ENCODE results near the gene RYR2. TPM values are rescaled to one million over a fixed set of nuclear protein-coding genes. Genes with fewer than 3 reads are reported as not detected.
"Not testable (repeated sequence)": the region's sequence is repeated elsewhere in the genome, so short reads cannot be mapped to it uniquely, and the experiment has no call there.

The RYR2 gene
- total RNA-seq, 1 donor from 2014 or later: 0.16 TPM

DNA sequence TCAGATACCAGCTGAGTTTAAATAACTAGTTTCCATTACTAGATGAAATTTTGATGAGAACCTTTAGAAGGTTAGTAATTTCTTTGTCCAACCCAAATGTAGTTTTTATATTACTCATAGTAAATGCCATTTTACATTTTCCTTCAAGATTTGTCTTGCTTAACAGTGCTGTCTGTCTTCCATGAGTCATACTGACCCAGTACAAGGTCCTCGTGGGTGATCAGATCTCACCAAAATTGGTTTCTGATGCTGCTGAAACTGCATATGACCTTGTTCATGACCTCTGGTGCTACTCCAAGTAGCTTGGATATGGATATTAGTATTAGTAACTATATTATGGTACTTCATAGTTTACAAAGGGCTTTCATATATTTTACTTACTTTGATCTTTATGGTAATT, 207.1 kb downstream of the RYR2 start:
- DNase-seq (ENCODE audit: low read depth): no peak

DNA sequence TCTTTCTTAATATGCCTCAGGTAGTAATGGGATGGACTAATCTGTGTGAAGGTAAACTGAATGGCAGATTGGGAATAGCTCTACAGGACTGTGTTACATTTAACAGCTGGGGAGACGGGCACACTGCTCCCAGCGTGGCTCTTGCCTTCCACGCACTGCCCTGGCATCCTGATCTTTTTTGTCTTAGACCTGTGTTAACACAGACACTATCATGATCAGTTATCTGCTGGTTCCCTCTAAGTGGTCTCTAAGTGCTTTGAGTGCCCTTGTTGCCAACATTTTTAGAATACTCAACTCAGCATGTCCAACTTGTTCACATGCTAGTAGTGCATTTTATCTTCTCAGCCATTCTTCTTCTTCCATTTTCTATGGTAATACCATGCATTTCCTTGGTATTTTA, 208.1 kb downstream of the RYR2 start:
- no peak for DNase-seq (ENCODE audit: low read depth)

DNA sequence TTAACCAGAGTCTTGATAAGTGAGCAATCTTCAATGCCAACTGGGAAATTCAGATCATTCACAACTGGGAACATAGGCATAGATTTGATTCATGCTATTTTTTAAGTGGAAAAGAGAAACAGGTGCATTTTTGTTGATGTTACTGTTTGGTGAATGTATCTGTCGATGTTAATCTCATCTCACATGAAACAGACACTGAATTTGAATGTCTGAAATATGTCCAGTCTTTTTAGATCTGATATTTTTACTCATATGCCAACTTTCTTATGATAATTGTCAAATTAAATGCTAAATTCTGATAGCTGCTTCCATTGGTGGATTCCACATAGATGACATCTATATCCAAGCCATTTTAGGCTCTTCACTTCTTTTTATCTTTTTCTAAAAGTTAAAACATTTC, 213.1 kb downstream of the RYR2 start:
- DNase-seq (ENCODE audit: low read depth): no peak

GRCh38 chr1:237258871-237259270, 216.9 kb downstream of the RYR2 start:
- DNase-seq (ENCODE audit: low read depth): no peak

DNA sequence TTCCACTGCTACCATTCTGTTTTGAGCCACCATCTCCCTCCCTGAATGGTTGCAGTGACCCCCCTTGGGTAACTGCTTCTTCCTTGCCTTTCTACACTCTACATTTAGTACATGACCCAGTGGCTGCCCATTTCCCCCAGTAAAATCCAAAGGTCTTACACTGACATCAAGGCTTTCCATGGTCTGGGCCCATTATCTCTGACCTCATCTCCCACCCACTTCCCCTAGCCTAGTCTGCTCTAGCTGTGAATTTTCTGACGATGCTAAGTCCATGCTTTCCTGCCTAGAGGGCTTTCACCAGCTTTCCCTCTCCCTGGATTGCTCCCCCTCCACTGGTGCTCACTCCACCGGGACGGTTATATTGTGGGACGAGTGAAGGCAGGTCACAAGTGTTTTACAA, 219.2 kb downstream of the RYR2 start:
- no peak for DNase-seq (ENCODE audit: low read depth)

DNA sequence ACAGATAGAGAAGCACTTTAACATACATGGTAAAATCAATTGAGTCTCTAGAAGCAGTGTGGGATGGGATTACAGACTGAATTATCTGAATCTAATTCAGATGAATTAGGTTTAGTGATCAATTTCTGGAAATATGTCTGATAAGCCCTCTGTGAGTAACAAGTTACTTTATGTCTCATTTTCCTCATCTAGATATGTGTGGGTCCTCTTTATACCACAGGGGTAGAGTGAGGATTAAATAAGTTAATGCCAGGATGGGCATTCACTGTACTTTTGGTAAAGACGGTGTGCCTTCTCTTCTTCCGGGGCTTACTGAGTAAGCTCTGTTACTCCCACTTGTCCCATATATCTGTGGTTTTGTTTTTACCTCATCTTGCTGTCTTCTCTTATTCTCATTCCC, 225.8 kb downstream of the RYR2 start:
- DNase-seq (ENCODE audit: low read depth): no peak

DNA sequence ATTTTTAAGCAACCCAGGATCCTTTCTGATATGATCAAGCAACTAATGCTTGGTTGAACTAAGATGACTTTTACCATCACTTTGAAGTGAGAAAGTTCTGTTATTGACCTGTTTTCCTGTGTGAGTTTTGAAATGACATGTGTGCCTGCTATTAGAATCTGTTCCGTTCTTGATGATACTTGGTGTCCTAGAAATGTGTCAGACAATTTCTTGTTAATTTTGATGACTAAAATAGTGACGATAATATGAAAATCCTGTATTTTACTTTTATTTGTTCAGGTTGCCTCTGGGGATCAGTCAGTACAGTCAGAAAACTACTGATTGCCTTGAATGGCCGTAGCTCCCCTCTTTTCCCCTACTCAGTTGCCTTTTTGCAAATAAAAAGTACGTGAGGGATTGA, 228.0 kb downstream of the RYR2 start:
- DNase-seq (ENCODE audit: low read depth): no peak

DNA sequence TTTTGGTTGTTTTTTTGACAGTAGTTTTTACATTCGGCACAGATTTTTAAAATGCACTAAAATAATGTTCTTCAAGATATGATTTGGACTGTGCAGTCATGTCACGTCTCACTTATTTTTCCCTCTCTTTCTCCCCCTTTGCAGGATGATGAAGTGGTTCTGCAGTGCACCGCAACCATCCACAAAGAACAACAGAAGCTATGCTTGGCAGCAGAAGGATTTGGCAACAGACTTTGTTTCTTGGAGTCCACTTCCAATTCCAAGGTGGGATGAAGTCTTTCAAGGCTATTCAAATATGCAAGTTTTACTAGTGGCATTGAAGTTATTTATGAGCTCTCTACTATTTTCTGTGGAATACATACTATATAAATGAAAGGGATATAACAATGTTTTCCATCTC, 228.4 kb downstream of the RYR2 start:
- no peak for DNase-seq (ENCODE audit: low read depth)

DNA sequence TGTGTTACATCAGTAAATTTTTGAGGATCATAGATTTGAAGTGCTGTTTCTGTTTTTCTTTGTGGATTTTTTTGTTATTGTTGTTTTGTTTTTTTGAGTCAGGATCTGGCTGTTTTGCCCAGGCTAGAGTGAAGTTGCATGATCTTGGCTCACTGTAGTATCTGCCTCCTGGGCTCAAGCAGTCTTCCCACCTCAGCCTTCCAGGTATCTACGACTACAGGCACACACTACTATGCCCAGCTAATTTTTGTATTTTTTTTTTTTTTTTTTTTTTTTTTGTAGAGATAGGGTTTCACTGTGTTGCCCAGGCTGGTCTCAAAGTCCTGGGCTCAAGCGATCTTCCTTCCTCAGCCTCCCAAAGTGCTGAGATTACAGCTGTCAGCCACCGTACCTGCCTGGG, 236.0 kb downstream of the RYR2 start:
- not testable (repeated sequence) for DNase-seq (ENCODE audit: low read depth)

- DNase-seq (ENCODE audit: low read depth): no peak
Measured at GRCh38 chr1:237279629-237280028, 237.6 kb downstream of the RYR2 start.

DNA sequence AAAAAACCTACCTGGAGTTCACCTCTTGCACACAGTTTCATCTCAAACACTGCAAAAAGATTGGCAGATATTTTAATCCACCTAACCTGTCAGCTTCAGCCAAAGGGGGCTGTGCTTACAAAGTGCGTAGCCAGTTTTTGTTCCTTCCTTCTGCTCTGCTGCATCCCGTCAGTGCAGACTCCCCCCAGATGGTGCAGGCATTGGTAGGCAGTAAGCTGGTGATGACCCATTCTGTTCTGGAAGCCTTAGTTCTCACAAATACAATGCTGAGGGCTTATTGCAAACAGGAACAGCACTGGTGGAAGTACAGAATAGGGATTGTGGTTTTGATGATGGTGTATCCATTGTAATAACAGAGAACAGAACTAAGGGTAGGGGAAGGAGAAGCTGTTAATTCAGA, 239.5 kb downstream of the RYR2 start:
- DNase-seq (ENCODE audit: low read depth): no peak

DNA sequence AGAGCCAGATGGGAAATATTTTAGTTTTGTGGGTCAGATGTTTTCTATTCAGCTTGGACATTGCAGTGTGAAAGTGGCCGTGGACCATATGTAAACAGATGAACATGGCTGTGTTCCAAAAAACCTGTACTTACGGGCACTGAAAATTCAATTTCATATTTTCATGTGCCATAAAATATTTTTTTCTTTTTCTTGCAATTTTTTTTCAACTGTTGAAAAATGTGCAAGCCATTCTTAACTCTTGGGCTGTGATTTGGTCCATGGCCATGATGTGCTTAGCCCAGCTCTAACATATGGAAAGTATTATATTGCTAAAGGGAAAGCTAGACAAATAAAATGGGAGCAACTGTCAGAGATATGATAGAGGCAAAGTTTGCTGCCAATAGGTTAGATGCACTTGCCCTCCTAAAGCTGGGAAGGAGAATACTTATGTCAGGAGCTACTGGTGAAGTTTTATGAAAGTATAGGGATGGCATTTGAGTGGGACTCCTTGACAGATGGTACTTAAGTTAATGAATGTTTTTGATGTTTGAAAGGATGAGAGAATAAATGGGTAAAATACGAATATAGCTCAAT, 240.3 kb downstream of the RYR2 start:
- no peak for DNase-seq (ENCODE audit: low read depth)

- DNase-seq (ENCODE audit: low read depth): no peak
Measured at GRCh38 chr1:237287876-237288521, 246.0 kb downstream of the RYR2 start.

- DNase-seq (ENCODE audit: low read depth): no peak
Measured at GRCh38 chr1:237293804-237294203, 251.8 kb downstream of the RYR2 start.

GRCh38 chr1:237296861-237297260, 254.9 kb downstream of the RYR2 start:
- no peak for DNase-seq (ENCODE audit: low read depth)

- no peak for DNase-seq (ENCODE audit: low read depth)
Measured at GRCh38 chr1:237300642-237301041, 258.7 kb downstream of the RYR2 start.

- DNase-seq (ENCODE audit: low read depth): no peak
Measured at GRCh38 chr1:237303929-237304328, 261.9 kb downstream of the RYR2 start.

DNA sequence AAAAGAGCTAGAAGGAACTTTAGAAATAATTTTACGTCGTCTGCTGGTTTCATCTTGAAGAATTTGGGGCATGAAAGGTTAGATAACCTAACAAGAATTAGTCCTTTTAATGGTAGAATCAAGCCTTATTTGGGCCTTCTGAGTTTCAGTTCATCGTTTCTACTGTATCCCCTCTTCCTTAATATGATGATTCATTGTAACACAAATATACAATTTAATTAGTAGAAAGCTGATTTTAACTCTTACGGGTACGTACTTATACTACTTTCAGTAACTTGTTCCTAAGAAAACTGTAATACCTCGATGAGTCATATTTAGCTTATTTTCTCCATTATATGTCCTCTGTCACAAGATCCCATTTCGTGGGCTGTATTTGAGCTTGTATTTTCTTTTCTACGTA, 264.7 kb downstream of the RYR2 start:
- DNase-seq (ENCODE audit: low read depth): no peak

GRCh38 chr1:237309595-237310118, 267.7 kb downstream of the RYR2 start:
- no peak for DNase-seq (ENCODE audit: low read depth)

- no peak for DNase-seq (ENCODE audit: low read depth)
Measured at GRCh38 chr1:237316352-237316751, 274.4 kb downstream of the RYR2 start.

DNA sequence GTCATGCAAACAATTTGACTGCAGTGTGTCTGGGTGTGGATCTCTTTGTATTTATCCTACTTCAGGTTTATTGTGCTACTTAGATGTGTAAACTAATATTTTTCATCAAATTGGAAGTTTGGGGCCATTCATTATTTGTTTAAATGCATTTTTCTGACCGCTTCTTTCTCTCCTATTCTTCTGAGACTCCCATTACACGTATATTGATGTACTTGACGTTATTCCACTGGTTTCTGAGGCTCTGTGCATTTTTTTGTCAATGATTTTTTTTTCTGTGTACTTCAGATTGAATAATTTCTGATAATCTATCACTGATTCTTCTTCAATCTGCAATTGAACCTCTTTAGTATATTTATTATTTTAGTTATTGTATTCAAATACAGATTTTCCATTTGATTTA, 276.8 kb downstream of the RYR2 start:
- no peak for DNase-seq (ENCODE audit: low read depth)

- no peak for DNase-seq (ENCODE audit: low read depth)
Measured at GRCh38 chr1:237320890-237321289, 278.9 kb downstream of the RYR2 start.

- DNase-seq (ENCODE audit: low read depth): no peak
Measured at GRCh38 chr1:237324226-237324625, 282.2 kb downstream of the RYR2 start.

Measured in myocyte (in vitro differentiated cells).